SK-N-SH (cell line): ENCODE data around the gene ICAM5. TPM values are rescaled to one million over a fixed set of nuclear protein-coding genes. Genes with fewer than 3 reads are reported as not detected.

Source experiments
- CTCF ChIA-PET: fragments of 300-600, 350-600 bp; formaldehyde crosslinking; extraction: SDS; loops from one replicate; lab custom pipeline; 2021; lab: Yijun Ruan, JAX
- POLR2A ChIA-PET: fragments of 350-600 bp; sonication (Branson Sonifier 250); formaldehyde crosslinking; extraction: SDS; loops from one replicate; lab custom pipeline; 2020; ENCODE audit warnings: antibody characterized with exemption, inconsistent platforms; lab: Yijun Ruan, JAX
- DNase-seq: peaks from one replicate; pipeline ENCODE4 v3.0.0; 2012
- H2AFZ ChIP-seq: fragments of 200-600 bp; sonication (generic); 2 replicates; pipeline ENCODE4 v1.8.1; 2016; ENCODE audit warnings: antibody characterized with exemption, mild to moderate bottlenecking, low read depth
- H3F3A ChIP-seq: fragments of 200-600 bp; sonication (generic); replicated peaks from 2 replicates; pipeline ENCODE3; 2016; ENCODE audit warnings: antibody characterized with exemption, mild to moderate bottlenecking; ENCODE audit not compliant: insufficient read depth
- H3K27ac ChIP-seq, 2 experiments: fragments of 200-500 bp in 1 of 2; fragments of 200-600 bp in 1 of 2; sonication (Bioruptor generic) in 1 of 2; sonication (generic), shearing (Covaris generic) in 1 of 2; 2 replicates each; pipeline versions ENCODE4 v1.5.1 to v1.6.1; 2014 to 2016; ENCODE audit warnings: low read depth in 2 of 2, inconsistent platforms in 1 of 2, low read length in 1 of 2, mild to moderate bottlenecking in 1 of 2, mixed read lengths in 1 of 2
- H3K27me3 ChIP-seq: fragments of 200-600 bp; sonication (generic), shearing (Covaris generic); 2 replicates; pipeline ENCODE4 v1.6.1; 2016; ENCODE audit warnings: mixed run types; ENCODE audit not compliant: insufficient read depth
- H3K36me3 ChIP-seq, 2 experiments: fragments of 200-500 bp in 1 of 2; fragments of 200-600 bp in 1 of 2; sonication (Bioruptor generic) in 1 of 2; sonication (generic) in 1 of 2; replicated peaks in 1 of 2; 2 replicates each; pipeline versions ENCODE3 to v1.5.1; 2014 to 2016; ENCODE audit warnings: low read length in 1 of 2, mild to moderate bottlenecking in 1 of 2; ENCODE audit not compliant: insufficient read depth in 2 of 2, control insufficient read depth in 1 of 2
- H3K4me1 ChIP-seq, 2 experiments: fragments of 200-500 bp in 1 of 2; fragments of 200-600 bp in 1 of 2; sonication (Bioruptor generic) in 1 of 2; sonication (generic), shearing (Covaris generic) in 1 of 2; 2 replicates each; pipeline versions ENCODE4 v1.5.1 to v1.6.1; 2014 to 2016; ENCODE audit warnings: low read depth in 1 of 2, low read length in 1 of 2, mixed run types in 1 of 2; ENCODE audit not compliant: insufficient read depth in 2 of 2, control insufficient read depth in 1 of 2
- H3K4me2 ChIP-seq: fragments of 200-600 bp; sonication (generic), shearing (Covaris generic); 2 replicates; pipeline ENCODE4 v1.6.1; 2017; ENCODE audit warnings: mixed run types
- H3K4me3 ChIP-seq, 2 experiments: fragments of 200-500 bp in 1 of 2; fragments of 200-600 bp in 1 of 2; sonication (Bioruptor generic) in 1 of 2; sonication (generic), shearing (Covaris generic) in 1 of 2; 2 replicates each; pipeline versions ENCODE4 v1.5.1 to v1.8.1; 2014 to 2016; ENCODE audit warnings: low read depth in 2 of 2, inconsistent platforms in 1 of 2, low read length in 1 of 2, mild to moderate bottlenecking in 1 of 2, mixed read lengths in 1 of 2, moderate library complexity in 1 of 2
- H3K79me2 ChIP-seq: fragments of 200-600 bp; sonication (generic); 2 replicates; pipeline ENCODE4 v1.8.1; 2017; ENCODE audit warnings: mild to moderate bottlenecking; ENCODE audit not compliant: insufficient read depth
- H3K9ac ChIP-seq: fragments of 200-600 bp; sonication (generic); 2 replicates; pipeline ENCODE4 v1.6.1; 2017; ENCODE audit warnings: mixed run types
- H3K9me2 ChIP-seq: fragments of 200-600 bp; sonication (generic); 2 replicates; pipeline ENCODE4 v1.6.1; 2017; ENCODE audit warnings: mixed run types
- H3K9me3 ChIP-seq: fragments of 200-600 bp; sonication (generic); 2 replicates; pipeline ENCODE4 v1.6.1; 2017; ENCODE audit warnings: mixed run types, mild to moderate bottlenecking, moderate library complexity
- H4K20me1 ChIP-seq: fragments of 200-600 bp; sonication (generic); 2 replicates; pipeline ENCODE4 v1.6.1; 2017; ENCODE audit warnings: mild to moderate bottlenecking, mixed run types; ENCODE audit not compliant: insufficient read depth
- ELF1 ChIP-seq: IDR thresholded peaks from 2 replicates; pipeline ENCODE4 v1.4.0; 2012
- EZH2phosphoT487 ChIP-seq: fragments of 200-600 bp; sonication (generic); IDR thresholded peaks from 2 replicates; pipeline ENCODE4 v1.6.1; 2017; ENCODE audit warnings: low read depth, mixed run types, mild to moderate bottlenecking, antibody characterized with exemption, moderate library complexity, borderline replicate concordance
- FOXJ3 ChIP-seq: sonication (generic); formaldehyde crosslinking; IDR thresholded peaks from 2 replicates; pipeline ENCODE4 v1.5.1; 2020; ENCODE audit warnings: mild to moderate bottlenecking, missing genetic modification reagents
- FOXM1 ChIP-seq: IDR thresholded peaks from 2 replicates; pipeline ENCODE4 v1.4.0; 2012; ENCODE audit warnings: low read depth, mild to moderate bottlenecking
- GABPA ChIP-seq: IDR thresholded peaks from 2 replicates; pipeline ENCODE4 v1.4.0; 2012; ENCODE audit warnings: low read depth, mild to moderate bottlenecking
- MEF2A ChIP-seq: IDR thresholded peaks from 2 replicates; pipeline ENCODE4 v1.4.0; 2012; ENCODE audit warnings: low read depth, borderline replicate concordance
- NFIC ChIP-seq: IDR thresholded peaks from 2 replicates; pipeline ENCODE4 v1.4.0; 2012; ENCODE audit warnings: borderline replicate concordance
- NRF1 ChIP-seq: IDR thresholded peaks from 2 replicates; pipeline ENCODE4 v1.6.1; 2012; ENCODE audit warnings: low read depth, mild to moderate bottlenecking, low read length
- PBX3 ChIP-seq: IDR thresholded peaks from 2 replicates; pipeline ENCODE4; 2012
- RAD21 ChIP-seq: IDR thresholded peaks from 2 replicates; pipeline ENCODE4 v1.6.1; 2012; ENCODE audit warnings: mild to moderate bottlenecking, low read length
- RCOR1 ChIP-seq: fragments of 150-350 bp; IDR thresholded peaks from 2 replicates; pipeline ENCODE4 v1.6.1; 2017; ENCODE audit warnings: antibody characterized with exemption, low read length
- RFX5 ChIP-seq: IDR thresholded peaks from 2 replicates; pipeline ENCODE4 v1.6.1; 2012; ENCODE audit warnings: mild to moderate bottlenecking, improper control_type of control experiment, low read length
- RXRA ChIP-seq: IDR thresholded peaks from 2 replicates; pipeline ENCODE4 v1.4.0; 2012; ENCODE audit warnings: low read depth, mild to moderate bottlenecking, borderline replicate concordance
- SMC3 ChIP-seq: IDR thresholded peaks from 2 replicates; pipeline ENCODE4 v1.6.1; 2012; ENCODE audit warnings: low read depth, low read length, improper control_type of control experiment
- TAF1 ChIP-seq: IDR thresholded peaks from 2 replicates; pipeline ENCODE4 v1.6.1; 2012; ENCODE audit warnings: low read depth, mild to moderate bottlenecking, low read length, moderate library complexity, borderline replicate concordance
- TCF12 ChIP-seq: IDR thresholded peaks from 2 replicates; pipeline ENCODE4 v1.4.0; 2012
- WGBS: methylation state at CpG from one replicate; pipeline ENCODE4 v1.1.6; 2017; ENCODE audit warnings: low lambda C conversion rate; 5-methylcytosine and 5-hydroxymethylcytosine counted together
- polyA plus RNA-seq, 3 experiments: library from polyadenylated mRNA; depleted of rRNA; stranded (reverse); fragments of >200 nt; gene quantifications; 2 replicates each; pipeline ENCODE4 v1.2.3, GENCODE V29; 2012
- TF ChIP-seq, protein P1 (sequence below): fragments of 150-350 bp; IDR thresholded peaks from 2 replicates; pipeline ENCODE4 v1.6.1; 2016; ENCODE audit warnings: mild to moderate bottlenecking, low read depth, low read length
- TF ChIP-seq, protein P2 (sequence below): fragments of 150-350 bp; IDR thresholded peaks from 2 replicates; pipeline ENCODE4 v1.6.1; 2017; ENCODE audit warnings: antibody characterized with exemption, low read length, low read depth, borderline replicate concordance
- TF ChIP-seq, protein P3 (sequence below): IDR thresholded peaks from 2 replicates; pipeline ENCODE4 v1.6.1; 2012; ENCODE audit warnings: mild to moderate bottlenecking, low read depth, low read length, moderate library complexity
- TF ChIP-seq, protein P4 (sequence below): IDR thresholded peaks from 2 replicates; pipeline ENCODE4 v1.4.0; 2012; ENCODE audit warnings: low read depth, borderline replicate concordance

Gene ICAM5
- polyA plus RNA-seq, 1 of the 3 experiments (the other 2 are of a cell fraction): 5.2 TPM

- Histone ChIP-seq H3K27ac (no peak overlapping the region), H3K27me3 (no peaks in the 10 kb centered on the region), H3K79me2 (no peaks in the 10 kb centered on the region), H3K9me2 (no peaks in the 10 kb centered on the region), H3K4me1 (no peaks in the 10 kb centered on the region; a peak in 1 of 4 replicates), H2AFZ (no peak overlapping the region), H3K9me3 (no peaks in the 10 kb centered on the region), H3K9ac (no peak overlapping the region), H4K20me1 (no peaks in the 10 kb centered on the region), H3K4me3 (no peak overlapping the region), H3F3A (peaks cover 10% of the 10 kb centered on the region), H3K36me3 (peaks cover 6 to 7% of the 10 kb centered on the region in 2 experiments), H3K4me2 (no peak overlapping the region)
- no peak for DNase-seq
- WGBS: 68% methylated on average over 7 of the region's 7 CpGs
- ChIA-PET POLR2A (no interaction called here), CTCF (interaction anchor here (0.7 to 17.2 kb wide), 3 partner anchors 8 to 153 kb away, joined by 3 to 596 read pairs (median 4); partner anchors contain the start of genes ICAM1 and TYK2)
- TF ChIP-seq EZH2phosphoT487: no peak
- 0 out of 2 replicates have a peak, but pooled peaks have one; percentile 7 for TF ChIP-seq TCF12
Measured at GRCh38 chr19:10262771-10263170, 27.0 kb upstream of the ICAM5 start.

- H4K20me1 ChIP-seq: no peaks in the 10 kb centered on the region
- no peak overlapping the region for H3K4me3 ChIP-seq
- POLR2A ChIA-PET: no interaction called here
Measured at GRCh38 chr19:10266706-10267105, 23.0 kb upstream of the ICAM5 start.

More at GRCh38 chr19:10266706-10267105, 23.0 kb upstream of the ICAM5 start:
- Histone ChIP-seq H3K27me3 (no peaks in the 10 kb centered on the region), H3F3A (peaks cover 2% of the 10 kb centered on the region), H3K9me2 (no peaks in the 10 kb centered on the region), H3K4me1 (peaks cover 0 to 4% of the 10 kb centered on the region in 2 experiments; a peak in 2 of 4 replicates), H3K79me2 (no peaks in the 10 kb centered on the region), H3K9me3 (no peaks in the 10 kb centered on the region), H2AFZ (no peak overlapping the region), H3K4me2 (no peak overlapping the region), H3K9ac (no peak overlapping the region), H3K36me3 (no peaks in the 10 kb centered on the region), H3K27ac (no peak overlapping the region)
- WGBS: 92% methylated on average over 7 of the region's 7 CpGs
- no peak for DNase-seq
- TF ChIP-seq, protein P1, sequence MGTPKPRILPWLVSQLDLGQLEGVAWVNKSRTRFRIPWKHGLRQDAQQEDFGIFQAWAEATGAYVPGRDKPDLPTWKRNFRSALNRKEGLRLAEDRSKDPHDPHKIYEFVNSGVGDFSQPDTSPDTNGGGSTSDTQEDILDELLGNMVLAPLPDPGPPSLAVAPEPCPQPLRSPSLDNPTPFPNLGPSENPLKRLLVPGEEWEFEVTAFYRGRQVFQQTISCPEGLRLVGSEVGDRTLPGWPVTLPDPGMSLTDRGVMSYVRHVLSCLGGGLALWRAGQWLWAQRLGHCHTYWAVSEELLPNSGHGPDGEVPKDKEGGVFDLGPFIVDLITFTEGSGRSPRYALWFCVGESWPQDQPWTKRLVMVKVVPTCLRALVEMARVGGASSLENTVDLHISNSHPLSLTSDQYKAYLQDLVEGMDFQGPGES: no peak
- TF ChIP-seq FOXM1 (no peak), SMC3 (no peak), TAF1 (no peak), ELF1 (no peak), FOXJ3 (no peak), GABPA (no peak), TCF12 (no peak), NRF1 (no peak), RXRA (no peak), RFX5 (no peak), PBX3 (no peak), MEF2A (no peak), EZH2phosphoT487 (no peak), RAD21 (no peak), NFIC (no peak), RCOR1 (no peak)
- TF ChIP-seq, protein P2, sequence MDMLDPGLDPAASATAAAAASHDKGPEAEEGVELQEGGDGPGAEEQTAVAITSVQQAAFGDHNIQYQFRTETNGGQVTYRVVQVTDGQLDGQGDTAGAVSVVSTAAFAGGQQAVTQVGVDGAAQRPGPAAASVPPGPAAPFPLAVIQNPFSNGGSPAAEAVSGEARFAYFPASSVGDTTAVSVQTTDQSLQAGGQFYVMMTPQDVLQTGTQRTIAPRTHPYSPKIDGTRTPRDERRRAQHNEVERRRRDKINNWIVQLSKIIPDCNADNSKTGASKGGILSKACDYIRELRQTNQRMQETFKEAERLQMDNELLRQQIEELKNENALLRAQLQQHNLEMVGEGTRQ: no peak
- TF ChIP-seq, protein P3, sequence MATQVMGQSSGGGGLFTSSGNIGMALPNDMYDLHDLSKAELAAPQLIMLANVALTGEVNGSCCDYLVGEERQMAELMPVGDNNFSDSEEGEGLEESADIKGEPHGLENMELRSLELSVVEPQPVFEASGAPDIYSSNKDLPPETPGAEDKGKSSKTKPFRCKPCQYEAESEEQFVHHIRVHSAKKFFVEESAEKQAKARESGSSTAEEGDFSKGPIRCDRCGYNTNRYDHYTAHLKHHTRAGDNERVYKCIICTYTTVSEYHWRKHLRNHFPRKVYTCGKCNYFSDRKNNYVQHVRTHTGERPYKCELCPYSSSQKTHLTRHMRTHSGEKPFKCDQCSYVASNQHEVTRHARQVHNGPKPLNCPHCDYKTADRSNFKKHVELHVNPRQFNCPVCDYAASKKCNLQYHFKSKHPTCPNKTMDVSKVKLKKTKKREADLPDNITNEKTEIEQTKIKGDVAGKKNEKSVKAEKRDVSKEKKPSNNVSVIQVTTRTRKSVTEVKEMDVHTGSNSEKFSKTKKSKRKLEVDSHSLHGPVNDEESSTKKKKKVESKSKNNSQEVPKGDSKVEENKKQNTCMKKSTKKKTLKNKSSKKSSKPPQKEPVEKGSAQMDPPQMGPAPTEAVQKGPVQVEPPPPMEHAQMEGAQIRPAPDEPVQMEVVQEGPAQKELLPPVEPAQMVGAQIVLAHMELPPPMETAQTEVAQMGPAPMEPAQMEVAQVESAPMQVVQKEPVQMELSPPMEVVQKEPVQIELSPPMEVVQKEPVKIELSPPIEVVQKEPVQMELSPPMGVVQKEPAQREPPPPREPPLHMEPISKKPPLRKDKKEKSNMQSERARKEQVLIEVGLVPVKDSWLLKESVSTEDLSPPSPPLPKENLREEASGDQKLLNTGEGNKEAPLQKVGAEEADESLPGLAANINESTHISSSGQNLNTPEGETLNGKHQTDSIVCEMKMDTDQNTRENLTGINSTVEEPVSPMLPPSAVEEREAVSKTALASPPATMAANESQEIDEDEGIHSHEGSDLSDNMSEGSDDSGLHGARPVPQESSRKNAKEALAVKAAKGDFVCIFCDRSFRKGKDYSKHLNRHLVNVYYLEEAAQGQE: no peak
- TF ChIP-seq, protein P4, sequence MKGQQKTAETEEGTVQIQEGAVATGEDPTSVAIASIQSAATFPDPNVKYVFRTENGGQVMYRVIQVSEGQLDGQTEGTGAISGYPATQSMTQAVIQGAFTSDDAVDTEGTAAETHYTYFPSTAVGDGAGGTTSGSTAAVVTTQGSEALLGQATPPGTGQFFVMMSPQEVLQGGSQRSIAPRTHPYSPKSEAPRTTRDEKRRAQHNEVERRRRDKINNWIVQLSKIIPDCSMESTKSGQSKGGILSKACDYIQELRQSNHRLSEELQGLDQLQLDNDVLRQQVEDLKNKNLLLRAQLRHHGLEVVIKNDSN: no peak
- CTCF ChIA-PET: interaction anchor here (6.3 to 17.2 kb wide), 3 partner anchors 8 to 117 kb away, joined by 65 to 596 read pairs (median 81); partner anchors contain the start of genes ICAM4, ICAM5 and TYK2
